Activated CD8-positive, alpha-beta T cell treated with anti-CD3 and anti-CD28 coated beads, Interleukin-2, amount 10 ng/mL, durations not matched to agents 7 days and 5 days (primary cell): ENCODE results near the gene NRCAM. TPM values are rescaled to one million over a fixed set of nuclear protein-coding genes. Genes with fewer than 3 reads are reported as not detected.
A peak's percentile ranks its signal among the peaks of the same experiment; 100 is the strongest.

Experiments
- ATAC-seq: fragments of 150-1000 bp; cut with Tn5 transposase; one replicate; pipeline ENCODE4 v1.10.0; 2021; ENCODE audit warnings: moderate library complexity
- CTCF ChIA-PET: fragments of 350-600 bp; sonication (Branson Sonifier 250); formaldehyde crosslinking; loops from one replicate; lab custom pipeline; 2021; ENCODE audit warnings: antibody characterized with exemption; lab: Charles Lee
- POLR2A ChIA-PET: fragments of 350-600 bp; sonication (Branson Sonifier 250); formaldehyde crosslinking; loops from one replicate; lab custom pipeline; 2021; ENCODE audit warnings: antibody characterized with exemption; lab: Charles Lee
- DNase-seq: peaks from one replicate; pipeline ENCODE4 v3.0.0-alpha.2; 2020
- H3K27ac Mint-ChIP-seq: one replicate; pipeline ENCODE4 v1.8.0; 2021; ENCODE audit warnings: mild to moderate bottlenecking, mixed read lengths
- H3K27me3 Mint-ChIP-seq: one replicate; pipeline ENCODE4 v1.8.0; 2021; ENCODE audit warnings: low read depth, mixed read lengths
- H3K36me3 Mint-ChIP-seq: one replicate; pipeline ENCODE4 v1.8.0; 2021; ENCODE audit warnings: low read depth, mixed read lengths
- H3K4me1 Mint-ChIP-seq: one replicate; pipeline ENCODE4 v1.8.0; 2021; ENCODE audit warnings: low read depth, mixed read lengths
- H3K4me3 Mint-ChIP-seq: one replicate; pipeline ENCODE4 v1.8.0; 2021; ENCODE audit warnings: mild to moderate bottlenecking, mixed read lengths
- H3K9me3 Mint-ChIP-seq: one replicate; pipeline ENCODE4 v1.8.0; 2022; ENCODE audit warnings: mixed read lengths; ENCODE audit not compliant: insufficient read depth
- total RNA-seq, 2 experiments: library from RNA; stranded (reverse); gene quantifications; one replicate each; pipeline ENCODE4 v1.2.3, GENCODE V29; 2021

NRCAM gene
- total RNA-seq, 2 experiments from 2014 or later = 0.05 to 0.47 TPM

DNA sequence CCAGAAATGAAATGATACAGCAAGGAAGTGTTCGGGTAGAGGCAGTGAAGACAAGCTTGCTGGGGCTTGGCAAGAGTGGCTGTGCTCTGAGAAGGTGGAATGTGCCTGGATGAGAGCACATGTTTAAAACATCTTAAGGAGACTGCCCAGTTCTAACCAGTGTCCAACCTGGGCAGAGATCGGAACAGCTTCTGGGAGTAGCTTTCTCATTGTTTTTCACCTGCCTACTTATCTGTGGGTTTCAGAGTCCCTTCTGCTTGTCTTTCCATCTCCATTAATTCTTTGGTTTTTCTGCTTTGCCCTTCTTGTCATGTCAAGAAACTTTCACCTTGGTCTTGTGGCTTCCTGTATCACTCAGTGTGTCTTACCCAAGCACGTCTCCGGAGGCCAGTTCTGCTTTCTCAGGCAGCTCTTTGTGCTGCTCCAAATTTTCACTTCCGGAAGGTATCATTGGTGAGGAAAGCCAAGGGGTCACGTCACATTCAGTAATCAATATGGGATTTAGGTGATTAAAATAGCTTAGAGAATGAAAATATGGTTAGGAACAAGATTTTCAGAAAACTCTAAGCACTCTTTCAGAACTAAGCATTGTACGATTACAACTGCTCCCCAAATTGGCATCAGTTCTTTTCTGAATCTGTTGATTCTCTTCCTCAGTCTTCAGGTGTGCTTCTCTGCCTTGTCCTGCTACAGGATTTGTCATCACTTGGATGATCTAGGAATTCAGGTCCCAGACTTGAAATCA lies 320.6 kb downstream of the NRCAM start:
- Mint-ChIP-seq H3K27ac (peak overlapping the region; percentile 86), H3K27me3 (no peaks in the 10 kb centered on the region), H3K36me3 (peaks cover 7% of the 10 kb centered on the region), H3K4me1 (peaks cover 39% of the 10 kb centered on the region), H3K9me3 (peaks cover 5% of the 10 kb centered on the region), H3K4me3 (peak overlapping the region; percentile 12)
- DNase-seq = peak; percentile 70
- ChIA-PET CTCF (interaction anchor here (0.8 to 7.3 kb wide), 5 partner anchors 10 to 26 kb away, joined by 3 to 29 read pairs (median 5); no protein-coding TSS in a partner anchor), POLR2A (interaction anchor here (0.9 to 1.2 kb wide), 2 partner anchors 10 to 245 kb away, joined by 3 read pairs; no protein-coding TSS in a partner anchor)
- ATAC-seq = peak; percentile 96

DNA sequence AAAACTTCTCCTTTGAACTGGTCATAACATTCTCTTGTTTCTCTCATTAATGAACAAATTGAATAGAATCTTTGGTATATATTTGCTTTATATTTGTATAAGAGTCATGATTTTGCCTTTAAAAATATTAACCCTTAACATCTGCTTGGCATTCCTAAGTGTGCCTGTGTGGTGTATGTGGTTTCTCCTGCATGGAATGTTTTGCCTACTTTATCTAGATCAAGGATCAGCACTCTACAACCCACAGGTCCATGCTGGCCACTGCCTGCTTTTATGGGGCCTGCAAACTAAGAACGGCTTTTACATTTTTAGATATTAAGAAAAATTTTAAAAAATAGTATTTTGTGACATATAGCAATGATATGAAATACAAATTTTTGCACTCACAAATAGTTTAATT lies 321.8 kb downstream of the NRCAM start:
- ATAC-seq = no peak
- Mint-ChIP-seq H3K27ac (no peak overlapping the region), H3K4me1 (peaks cover 32% of the 10 kb centered on the region), H3K9me3 (peaks cover 5% of the 10 kb centered on the region), H3K4me3 (no peak overlapping the region), H3K36me3 (peaks cover 7% of the 10 kb centered on the region), H3K27me3 (no peaks in the 10 kb centered on the region)
- POLR2A ChIA-PET = no interaction called here
- CTCF ChIA-PET = interaction anchor here (1.6 to 7.3 kb wide), 3 partner anchors 11 to 25 kb away, joined by 5 to 29 read pairs (median 25); no protein-coding TSS in a partner anchor
- no peak for DNase-seq

DNA sequence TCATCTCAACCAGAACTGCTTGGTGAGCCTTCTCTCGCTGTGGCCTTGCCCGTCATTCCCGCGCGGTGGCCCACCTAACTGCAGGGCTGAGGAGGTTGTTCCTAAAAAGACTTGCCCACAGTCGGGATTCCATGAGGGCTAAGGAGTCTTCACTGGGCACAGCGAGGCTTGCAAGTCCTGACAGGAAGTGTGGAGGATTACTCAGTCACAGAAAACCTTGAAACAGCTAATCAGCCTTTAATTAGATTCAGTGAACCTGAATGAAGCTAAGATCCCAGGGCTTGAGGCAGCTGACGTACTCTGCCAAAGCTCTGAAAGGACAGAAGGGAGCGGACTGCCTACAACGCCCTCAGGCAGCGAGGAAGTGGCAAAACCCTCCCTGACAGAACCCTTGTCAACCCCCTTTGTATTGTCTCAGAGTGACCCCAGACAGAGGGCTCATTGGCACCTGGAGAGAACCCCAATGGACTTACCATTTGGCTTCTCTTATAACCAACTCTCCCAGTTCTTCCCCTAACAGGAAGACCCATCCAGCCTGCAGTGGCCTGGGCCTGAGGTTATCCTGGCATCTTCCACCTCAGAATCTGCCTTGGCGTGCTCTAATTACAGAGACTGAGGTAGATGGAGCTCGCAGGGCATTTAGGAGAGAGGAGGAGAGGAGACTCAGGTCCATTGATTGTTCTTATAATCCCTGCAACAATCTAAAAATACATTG lies 323.5 kb downstream of the NRCAM start:
- Mint-ChIP-seq H3K4me3 (no peak overlapping the region), H3K27me3 (no peaks in the 10 kb centered on the region), H3K9me3 (peaks cover 3% of the 10 kb centered on the region), H3K36me3 (peaks cover 7% of the 10 kb centered on the region), H3K27ac (no peak overlapping the region), H3K4me1 (peaks cover 25% of the 10 kb centered on the region)
- DNase-seq (no peak), ATAC-seq (no peak)
- CTCF ChIA-PET = interaction anchor here (4.0 to 7.3 kb wide), 2 partner anchors 13 to 20 kb away, joined by 25 to 29 read pairs; no protein-coding TSS in a partner anchor
- POLR2A ChIA-PET = no interaction called here

DNA sequence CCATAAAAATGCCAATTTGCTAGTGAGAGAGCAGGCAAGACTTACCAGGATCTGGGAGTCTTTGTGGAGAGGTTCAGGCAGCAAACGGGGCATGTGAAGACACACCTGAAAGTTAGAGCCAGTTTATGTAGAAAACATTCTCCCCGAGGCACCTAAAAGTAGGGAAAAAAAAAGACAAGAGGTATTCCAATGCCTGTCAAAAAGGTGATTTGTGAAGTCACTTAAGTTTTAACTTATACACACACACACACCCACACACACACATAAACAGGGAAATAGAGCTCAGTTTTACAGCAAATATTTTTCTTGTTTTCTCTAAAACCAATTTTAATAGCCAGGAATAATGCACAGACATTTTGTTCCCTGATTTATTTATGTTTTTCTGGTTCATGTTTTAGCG lies 326.0 kb downstream of the NRCAM start, which contains the start of gene LAMB4:
LAMB4 (minus strand) TSS at position 101 of the 400 bp plus-strand sequence. CDS start 7,197 bp downstream, outside the sequence.
- Mint-ChIP-seq H3K27ac (no peak within 1 kb of the TSS), H3K27me3 (peaks cover 2% of the 10 kb centered on the region), H3K4me1 (peaks cover 12% of the 10 kb centered on the region), H3K9me3 (no peaks in the 10 kb centered on the region), H3K36me3 (no peaks in the 10 kb centered on the region), H3K4me3 (no peak within 1 kb of the TSS)
- DNase-seq (no peak), ATAC-seq (no peak)
- CTCF ChIA-PET = interaction anchor here (1.0 to 7.3 kb wide), 4 partner anchors 15 to 54 kb away, joined by 3 to 25 read pairs (median 6); no protein-coding TSS in a partner anchor
- POLR2A ChIA-PET = no interaction called here

DNA sequence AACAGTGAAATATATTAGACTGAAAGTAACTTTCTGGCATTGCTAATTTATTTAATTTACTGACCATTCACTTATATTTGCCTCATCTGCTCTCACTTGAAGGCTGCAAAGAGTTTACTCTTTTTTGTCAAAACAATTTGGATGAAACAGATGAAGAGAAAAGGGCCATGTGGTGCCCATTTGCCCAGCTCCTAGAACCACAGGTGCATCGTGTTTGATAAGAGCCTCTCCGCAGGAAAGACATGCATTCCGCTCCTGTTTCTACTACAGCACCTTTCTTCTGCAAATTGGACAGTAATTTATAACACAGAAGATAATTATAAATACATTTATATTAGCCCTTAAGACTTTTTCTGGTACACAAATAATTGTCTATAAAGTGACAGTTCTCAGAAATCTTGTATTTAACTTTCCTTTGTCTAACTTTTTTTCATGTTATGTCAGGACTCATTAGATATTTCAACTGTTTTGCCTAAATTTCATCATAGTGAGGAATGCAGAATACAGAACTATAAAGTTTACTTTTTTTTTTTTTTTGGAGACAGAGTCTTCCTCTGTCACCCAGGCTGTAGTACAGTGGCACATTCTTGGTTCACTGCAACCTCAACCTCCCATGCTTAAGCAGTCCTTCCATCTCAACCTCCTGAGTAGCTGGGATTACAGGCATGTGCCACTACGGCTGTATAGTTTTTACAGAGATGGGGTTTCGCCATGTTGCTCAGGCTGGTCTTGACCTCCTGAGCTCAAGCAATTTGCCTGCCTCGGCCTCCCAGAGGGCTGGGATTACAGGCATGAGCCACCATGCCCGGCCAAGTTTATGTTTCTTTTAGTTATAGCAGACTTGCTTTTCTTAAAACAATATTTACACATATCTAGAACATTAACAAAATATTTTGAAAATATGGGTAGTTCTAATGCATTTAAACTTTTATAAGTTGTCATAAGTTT lies 326.9 kb downstream of the NRCAM start:
- Mint-ChIP-seq H3K27me3 (peaks cover 4% of the 10 kb centered on the region), H3K9me3 (no peaks in the 10 kb centered on the region), H3K36me3 (no peaks in the 10 kb centered on the region), H3K27ac (no peak overlapping the region), H3K4me1 (peaks cover 7% of the 10 kb centered on the region), H3K4me3 (no peak overlapping the region)
- DNase-seq (no peak), ATAC-seq (no peak)
- POLR2A ChIA-PET = no interaction called here
- CTCF ChIA-PET = interaction anchor here (1.0 to 7.3 kb wide), 5 partner anchors 16 to 20 kb away, joined by 3 to 25 read pairs (median 5); no protein-coding TSS in a partner anchor

DNA sequence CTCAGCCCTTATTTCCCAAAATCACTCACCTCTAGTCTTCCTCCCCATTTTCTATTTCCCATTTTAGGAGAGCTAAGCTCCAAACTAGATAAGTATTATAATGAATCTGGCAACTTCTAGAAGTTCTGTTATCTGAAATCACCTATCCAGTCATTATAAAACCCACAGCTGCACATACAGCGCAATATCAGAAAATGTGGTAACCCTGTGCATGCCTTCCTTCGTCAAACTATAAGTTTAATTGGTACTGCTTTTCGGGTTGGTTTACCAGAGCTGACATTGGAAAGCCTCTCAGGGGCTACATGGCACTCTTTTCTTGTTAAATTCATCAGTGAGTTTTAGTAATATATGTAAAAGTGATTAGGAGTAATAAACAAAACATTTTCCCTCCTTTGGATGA lies 327.7 kb downstream of the NRCAM start:
- ChIA-PET CTCF (interaction anchor here (1.1 to 1.2 kb wide), 2 partner anchors 15 to 17 kb away, joined by 3 to 5 read pairs; no protein-coding TSS in a partner anchor), POLR2A (no interaction called here)
- DNase-seq = no peak
- Mint-ChIP-seq H3K4me3 (no peak overlapping the region), H3K36me3 (no peaks in the 10 kb centered on the region), H3K27me3 (peaks cover 4% of the 10 kb centered on the region), H3K4me1 (peaks cover 5% of the 10 kb centered on the region), H3K27ac (no peak overlapping the region), H3K9me3 (no peaks in the 10 kb centered on the region)
- no peak for ATAC-seq

DNA sequence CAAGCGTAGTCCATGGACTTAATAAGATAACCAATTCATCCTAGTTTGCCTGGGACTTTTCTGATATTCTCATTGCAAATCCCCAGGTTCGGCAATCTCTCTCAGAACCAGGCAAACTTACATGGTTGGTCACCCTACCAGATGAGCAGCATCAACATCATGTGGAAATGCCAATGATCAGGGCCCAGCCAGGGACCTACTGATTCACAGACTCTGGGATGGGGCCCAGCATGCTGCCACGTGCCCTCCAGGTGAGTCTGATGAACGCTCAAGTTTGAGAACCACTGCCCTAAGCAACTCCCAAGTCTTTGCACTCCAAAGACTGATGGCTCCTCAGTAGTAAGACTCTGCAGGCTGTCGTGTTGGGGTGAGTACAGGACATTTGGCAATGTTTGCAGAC lies 328.8 kb downstream of the NRCAM start:
- no peak overlapping the region for H3K27ac Mint-ChIP-seq
- ATAC-seq = no peak
- H3K36me3 Mint-ChIP-seq = no peaks in the 10 kb centered on the region
- H3K4me3 Mint-ChIP-seq = no peak overlapping the region
- no peaks in the 10 kb centered on the region for H3K9me3 Mint-ChIP-seq
- ChIA-PET CTCF (no interaction called here), POLR2A (no interaction called here)
- peaks cover 4% of the 10 kb centered on the region for H3K27me3 Mint-ChIP-seq
- no peak for DNase-seq
- peaks cover 2% of the 10 kb centered on the region for H3K4me1 Mint-ChIP-seq

DNA sequence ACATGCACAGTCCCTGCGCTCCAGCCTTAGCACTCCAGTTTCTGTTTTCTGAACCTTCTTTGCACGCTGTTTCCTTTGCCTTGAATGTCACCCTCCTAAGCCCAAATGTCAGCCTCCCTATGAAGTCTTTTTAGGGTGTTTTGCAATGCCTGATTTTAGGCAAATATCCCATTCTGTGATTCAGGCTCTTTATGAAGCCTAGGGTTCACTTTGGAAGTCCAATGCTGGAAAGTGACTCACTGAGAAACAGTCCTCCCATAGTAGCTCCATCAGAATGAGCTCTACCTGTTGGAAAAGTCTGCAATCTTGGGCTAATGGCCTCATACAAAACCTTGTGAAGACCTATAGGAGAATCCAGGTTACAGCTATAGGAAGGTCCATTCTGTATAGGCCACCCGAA lies 331.4 kb downstream of the NRCAM start:
- H3K27ac Mint-ChIP-seq = no peak overlapping the region
- no peak for DNase-seq
- H3K4me1 Mint-ChIP-seq = no peaks in the 10 kb centered on the region
- H3K4me3 Mint-ChIP-seq = no peak overlapping the region
- H3K36me3 Mint-ChIP-seq = no peaks in the 10 kb centered on the region
- POLR2A ChIA-PET = no interaction called here
- ATAC-seq = no peak
- H3K27me3 Mint-ChIP-seq = peaks cover 8% of the 10 kb centered on the region
- CTCF ChIA-PET = interaction anchor here (1.2 kb wide), 1 partner anchor 21 kb away, joined by 3 read pairs; no protein-coding TSS in a partner anchor
- no peaks in the 10 kb centered on the region for H3K9me3 Mint-ChIP-seq

DNA sequence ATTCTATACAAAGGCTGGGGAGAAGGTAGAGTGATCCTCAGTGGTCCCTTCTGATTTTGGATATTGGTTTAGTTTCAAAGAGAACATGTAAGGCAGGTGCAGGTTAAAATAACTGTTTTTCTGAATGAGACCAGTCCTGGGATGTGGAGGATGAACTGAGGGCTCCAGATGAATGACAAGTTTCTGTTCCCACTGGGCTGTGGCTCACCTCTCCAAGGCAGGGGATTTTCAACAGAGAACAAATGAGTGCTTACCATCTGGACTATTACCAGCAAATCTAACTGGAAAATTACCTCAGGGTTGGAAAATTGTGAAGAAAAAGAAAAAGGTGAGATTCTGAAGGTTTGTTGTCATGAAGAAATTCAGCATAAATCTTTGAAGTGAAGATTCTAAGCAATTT lies 334.1 kb downstream of the NRCAM start:
- Mint-ChIP-seq H3K4me1 (peaks cover 5% of the 10 kb centered on the region), H3K4me3 (no peak overlapping the region)
- CTCF ChIA-PET = interaction anchor here (0.7 to 1.0 kb wide), 2 partner anchors 8 to 24 kb away, joined by 5 read pairs; no protein-coding TSS in a partner anchor

DNA sequence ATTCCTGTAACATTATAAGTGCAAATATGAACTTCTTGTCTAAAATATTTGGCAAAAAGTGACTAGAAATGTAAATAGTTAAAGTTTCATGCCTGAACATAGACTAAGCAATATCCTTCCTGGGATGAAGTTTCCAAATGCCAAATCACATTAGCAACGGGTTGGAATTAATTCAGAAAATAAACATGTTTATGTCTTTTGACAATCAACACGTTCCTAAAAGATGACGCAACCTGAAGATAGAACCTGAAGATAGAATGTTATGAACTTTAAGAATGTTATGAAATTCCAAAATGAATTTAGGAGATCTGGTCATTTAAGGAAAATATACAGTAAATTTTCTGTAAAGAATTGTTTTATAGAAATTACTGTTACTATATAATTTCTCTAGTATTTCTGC lies 335.3 kb downstream of the NRCAM start:
- ATAC-seq = no peak
- H3K36me3 Mint-ChIP-seq = no peaks in the 10 kb centered on the region
- ChIA-PET CTCF (interaction anchor here (1.1 to 1.4 kb wide), 2 partner anchors 25 to 26 kb away, joined by 3 to 6 read pairs; no protein-coding TSS in a partner anchor), POLR2A (no interaction called here)
- no peak overlapping the region for H3K4me3 Mint-ChIP-seq
- H3K27me3 Mint-ChIP-seq = peaks cover 8% of the 10 kb centered on the region
- DNase-seq = no peak
- H3K9me3 Mint-ChIP-seq = no peaks in the 10 kb centered on the region
- peaks cover 5% of the 10 kb centered on the region for H3K4me1 Mint-ChIP-seq
- no peak overlapping the region for H3K27ac Mint-ChIP-seq

More for the DNA sequence above, 334.1 kb downstream of the NRCAM start:
- Mint-ChIP-seq H3K9me3 (no peaks in the 10 kb centered on the region), H3K36me3 (no peaks in the 10 kb centered on the region), H3K27me3 (peaks cover 8% of the 10 kb centered on the region), H3K27ac (no peak overlapping the region)
- no peak for DNase-seq
- POLR2A ChIA-PET = no interaction called here
- ATAC-seq = no peak

DNA sequence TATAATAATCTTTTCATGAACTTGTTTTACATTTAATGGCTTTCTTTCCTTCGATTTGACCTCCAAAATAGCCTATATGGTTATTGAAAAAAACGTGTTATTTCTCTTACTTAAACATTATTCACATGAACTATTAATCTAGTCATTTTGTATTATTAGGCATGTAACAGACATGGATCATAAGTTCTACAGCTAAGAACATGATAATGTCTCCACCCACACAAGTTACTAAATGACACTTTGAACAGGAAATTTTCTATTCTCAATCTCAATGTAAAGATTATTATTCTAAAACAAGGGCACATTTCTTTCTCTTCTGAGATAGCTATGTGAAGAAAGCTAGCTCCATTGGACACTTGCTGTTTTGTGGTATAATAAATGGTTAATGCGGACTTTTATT lies 336.0 kb downstream of the NRCAM start:
- CTCF ChIA-PET = interaction anchor here (1.1 to 1.4 kb wide), 2 partner anchors 26 to 27 kb away, joined by 3 to 6 read pairs; no protein-coding TSS in a partner anchor
- no peaks in the 10 kb centered on the region for H3K9me3 Mint-ChIP-seq
- no peak overlapping the region for H3K27ac Mint-ChIP-seq
- no peaks in the 10 kb centered on the region for H3K36me3 Mint-ChIP-seq
- no peak for DNase-seq
- peaks cover 6% of the 10 kb centered on the region for H3K27me3 Mint-ChIP-seq
- H3K4me3 Mint-ChIP-seq = no peak overlapping the region
- peaks cover 5% of the 10 kb centered on the region for H3K4me1 Mint-ChIP-seq
- ATAC-seq = no peak
- POLR2A ChIA-PET = interaction anchor here (0.6 kb wide), 1 partner anchor 146 kb away, joined by 3 read pairs; no protein-coding TSS in a partner anchor
